Hematopoietic multipotent progenitor cell (in vitro differentiated cells): ENCODE measurements around the gene GNL3. TPM values are rescaled to one million over a fixed set of nuclear protein-coding genes. Genes with fewer than 3 reads are reported as not detected.

Experiments used
- DNase-seq, 3 donors: peaks; one replicate each; pipeline ENCODE4 v3.0.0-alpha.2; 2011 to 2015; ENCODE audit warnings: low read depth in 2 of 3, low spot score in 2 of 3
- total RNA-seq: library from RNA; depleted of rRNA; stranded (reverse); fragments of >200 nt; gene quantifications from one replicate; pipeline ENCODE4 v1.2.3, GENCODE V29; 2012

Gene GNL3
- total RNA-seq, 1 donor, result 22.6 TPM

GRCh38 chr3:52685285-52685708 is 535 bp upstream of the GNL3 start:
- peak; percentile 54 to 78 (median 78) for DNase-seq

GRCh38 chr3:52688266-52688665 is 2.4 kb downstream of the GNL3 start:
- no peak for DNase-seq

DNA sequence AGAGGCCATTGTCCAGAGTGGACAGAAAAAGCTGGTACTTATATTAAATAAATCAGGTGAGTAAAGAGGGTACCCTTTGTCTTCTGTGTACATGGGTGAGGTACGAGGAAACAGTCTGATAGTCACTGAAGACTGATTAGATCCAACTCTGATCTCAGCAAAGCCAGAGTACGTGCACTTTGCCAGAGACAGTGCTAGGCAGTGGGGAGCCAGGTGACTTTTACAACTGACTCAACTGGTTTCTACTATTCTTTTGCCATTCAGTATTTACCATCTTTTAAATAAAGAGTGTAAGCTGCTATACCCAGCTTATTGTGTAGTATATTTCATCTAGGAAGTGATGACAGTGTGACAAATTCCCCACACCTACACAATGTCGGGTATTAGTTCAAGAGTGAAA is 3.3 kb downstream of the GNL3 start:
- DNase-seq, result no peak

GRCh38 chr3:52690560-52690959 is 4.7 kb downstream of the GNL3 start:
- no peak for DNase-seq

- DNase-seq, result no peak
These were observed 7.2 kb downstream of the GNL3 start for GRCh38 chr3:52693071-52693470.

GRCh38 chr3:52694528-52695189 is 8.8 kb downstream of the GNL3 start:
- no peak for DNase-seq

DNA sequence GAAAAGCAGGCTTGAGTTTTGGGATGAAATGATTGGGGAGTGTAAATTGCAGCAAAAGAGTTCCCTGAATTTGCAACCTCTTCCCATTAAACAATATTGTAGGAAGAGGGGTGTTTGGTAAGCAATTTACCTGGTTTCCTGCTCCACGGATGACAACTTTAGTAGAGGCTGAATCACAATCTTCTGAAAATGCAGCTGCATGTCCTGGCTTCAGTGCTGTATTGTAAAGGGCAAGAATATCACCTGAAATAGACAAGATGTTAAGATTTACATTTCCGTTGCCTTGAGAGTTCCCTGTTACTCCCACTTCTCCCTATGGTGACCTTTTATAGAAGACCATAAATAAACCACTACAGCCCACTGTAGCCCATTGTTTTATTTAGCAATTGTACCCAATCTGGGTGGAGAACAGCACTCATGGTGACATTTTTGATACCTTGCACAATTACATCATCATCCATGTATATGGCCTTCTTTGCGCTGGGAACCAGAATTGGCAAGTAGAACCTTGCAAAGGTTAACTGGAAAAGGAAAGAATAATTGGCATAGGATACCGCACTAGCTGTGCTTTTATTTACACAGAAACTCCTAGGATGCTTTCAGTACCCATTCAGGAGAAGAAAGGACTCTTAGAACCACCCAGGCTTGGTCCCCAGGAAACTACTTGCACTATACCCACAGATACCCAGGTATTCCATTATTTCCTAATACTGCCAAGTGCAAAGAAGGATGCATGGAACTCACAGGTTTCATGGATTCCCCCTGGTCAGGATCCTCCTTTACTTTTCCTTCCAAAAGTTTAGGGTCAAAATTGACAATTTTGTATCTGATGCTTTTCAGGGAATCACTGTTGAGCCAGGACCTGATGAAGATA is 10.2 kb downstream of the GNL3 start:
- DNase-seq, result no peak

GRCh38 chr3:52696830-52697631 is 11.2 kb downstream of the GNL3 start:
- no peak for DNase-seq

GRCh38 chr3:52697632-52697965 is 11.8 kb downstream of the GNL3 start:
- no peak for DNase-seq

DNA sequence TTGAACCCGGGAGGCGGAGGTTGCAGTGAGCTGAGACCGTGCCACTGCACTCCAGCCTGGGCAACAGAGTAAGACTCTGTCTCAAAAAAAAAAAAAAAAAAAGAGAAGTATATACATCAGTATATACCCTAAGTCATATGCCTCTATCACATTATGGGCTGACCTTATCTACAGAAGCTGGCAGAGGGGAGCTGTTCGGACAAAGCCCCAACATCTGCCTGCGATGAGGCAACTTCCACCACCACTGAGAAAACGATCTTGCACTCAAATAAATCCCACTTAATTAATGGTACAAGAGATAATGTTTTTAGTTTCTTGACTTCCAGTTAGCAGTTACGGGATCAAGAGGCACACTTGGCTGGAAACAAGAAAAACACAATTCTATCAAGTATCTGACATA is 17.5 kb downstream of the GNL3 start:
- no peak for DNase-seq

GRCh38 chr3:52704611-52705437 is 19.0 kb downstream of the GNL3 start:
- DNase-seq, result no peak

- DNase-seq, result no peak
These were observed 19.5 kb downstream of the GNL3 start for GRCh38 chr3:52705438-52705687.

GRCh38 chr3:52705688-52706686 is 20.2 kb downstream of the GNL3 start, which contains the start of the genes GLT8D1 and SPCS1:
Gene GLT8D1 (minus strand): TSS chr3:52705791. CDS start chr3:52700460, 5,331 bp downstream.
Gene SPCS1 (plus strand): TSS chr3:52706106. CDS start chr3:52706247, 141 bp downstream.
- peak; percentile 88 to 95 (median 89) for DNase-seq

- DNase-seq, result peak in 2 of 3 donors; percentile 56 to 86
These were observed 21.8 kb downstream of the GNL3 start for GRCh38 chr3:52707585-52707984.

GRCh38 chr3:52710512-52710911 is 24.7 kb downstream of the GNL3 start:
- DNase-seq, result no peak

DNA sequence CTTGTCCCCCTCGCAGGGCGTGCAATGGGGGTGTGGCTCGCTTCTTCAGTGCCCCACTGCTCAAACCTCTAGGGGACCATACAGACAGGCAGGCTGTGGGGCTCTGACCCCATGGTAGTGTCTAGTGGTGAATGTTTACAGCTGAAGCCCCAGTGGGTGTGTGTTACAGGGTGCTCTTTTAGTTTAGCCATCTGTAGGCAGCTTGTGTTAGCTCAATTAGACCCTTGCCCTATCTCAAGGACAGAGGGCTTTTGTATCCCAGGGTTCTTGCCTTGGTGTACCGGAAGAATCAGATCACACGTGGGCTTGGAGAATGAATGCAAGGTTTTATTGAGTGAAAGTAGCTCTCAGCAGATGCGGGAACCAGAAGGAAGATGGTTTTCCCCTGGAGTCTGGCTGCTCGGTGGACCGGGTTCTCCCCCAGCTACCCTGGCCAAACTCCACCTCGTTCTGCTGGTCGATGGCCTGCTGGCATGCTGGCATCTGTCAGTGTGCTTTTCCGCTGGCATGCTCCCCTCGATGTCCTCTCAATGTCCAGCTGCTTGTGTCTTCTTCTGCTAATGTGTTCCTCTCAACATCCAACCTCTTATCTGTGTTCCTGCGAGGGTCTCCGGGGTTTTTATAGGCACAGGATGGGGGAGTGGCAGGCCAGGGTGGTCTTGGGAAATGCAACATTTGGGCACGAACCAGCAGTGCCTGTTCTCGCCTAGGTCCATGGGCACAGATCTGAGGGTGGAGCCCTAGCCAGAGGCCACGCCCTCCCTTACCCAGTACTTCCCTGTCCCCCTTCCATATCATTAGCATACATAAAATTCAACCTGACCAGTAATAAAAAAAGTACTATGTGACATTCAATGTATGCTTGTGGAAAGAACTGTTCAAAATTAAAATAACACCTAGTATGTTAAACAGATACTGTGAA is 26.7 kb downstream of the GNL3 start:
- DNase-seq, result no peak

- DNase-seq, result no peak
These were observed 28.8 kb downstream of the GNL3 start for GRCh38 chr3:52714335-52715302.
